Central memory CD8-positive, alpha-beta T cell (primary cell): Measurements from ENCODE around the gene STK32C.
A peak's percentile ranks its signal among the peaks of the same experiment; 100 is the strongest.

Experiments used
- ATAC-seq: fragments of 150-1000 bp; cut with Tn5 transposase; replicated peaks from 2 replicates; pipeline ENCODE4 v1.10.0; 2022; ENCODE audit warnings: mild to moderate bottlenecking, moderate FRiP score, moderate number of reproducible peaks; ENCODE audit not compliant: poor library complexity, severe bottlenecking; ENCODE audit errors: extremely low read depth
- DNase-seq, 2 donors: peaks; one replicate each; pipeline ENCODE4 v3.0.0; 2021; ENCODE audit warnings: low spot score in 2 of 2
- H3K27ac Mint-ChIP-seq: one replicate; pipeline ENCODE4 v1.8.0; 2022; ENCODE audit warnings: low read depth, mild to moderate bottlenecking, moderate library complexity, mixed read lengths
- H3K27me3 Mint-ChIP-seq: one replicate; pipeline ENCODE4 v1.8.0; 2022; ENCODE audit warnings: mixed read lengths
- H3K36me3 Mint-ChIP-seq: one replicate; pipeline ENCODE4 v1.8.0; 2022; ENCODE audit warnings: mild to moderate bottlenecking, moderate library complexity, mixed read lengths; ENCODE audit not compliant: insufficient read depth
- H3K4me1 Mint-ChIP-seq: one replicate; pipeline ENCODE4 v1.8.0; 2022; ENCODE audit warnings: mixed read lengths
- H3K4me3 Mint-ChIP-seq: one replicate; pipeline ENCODE4 v1.8.0; 2022; ENCODE audit warnings: mild to moderate bottlenecking, moderate library complexity, mixed read lengths
- H3K9me3 Mint-ChIP-seq: one replicate; pipeline ENCODE4 v1.8.0; 2022; ENCODE audit warnings: mixed read lengths

Gene STK32C

GRCh38 chr10:132184816-132185593 lies 122.7 kb downstream of the STK32C start:
- ATAC-seq: no peak
- H3K4me1 Mint-ChIP-seq: peaks cover 5% of the 10 kb centered on the region
- peaks cover 4% of the 10 kb centered on the region for H3K36me3 Mint-ChIP-seq
- peaks cover 56% of the 10 kb centered on the region for H3K27me3 Mint-ChIP-seq
- no peak for DNase-seq
- H3K27ac Mint-ChIP-seq: no peak overlapping the region
- peak overlapping the region; percentile 52 for H3K4me3 Mint-ChIP-seq
- no peaks in the 10 kb centered on the region for H3K9me3 Mint-ChIP-seq

DNA sequence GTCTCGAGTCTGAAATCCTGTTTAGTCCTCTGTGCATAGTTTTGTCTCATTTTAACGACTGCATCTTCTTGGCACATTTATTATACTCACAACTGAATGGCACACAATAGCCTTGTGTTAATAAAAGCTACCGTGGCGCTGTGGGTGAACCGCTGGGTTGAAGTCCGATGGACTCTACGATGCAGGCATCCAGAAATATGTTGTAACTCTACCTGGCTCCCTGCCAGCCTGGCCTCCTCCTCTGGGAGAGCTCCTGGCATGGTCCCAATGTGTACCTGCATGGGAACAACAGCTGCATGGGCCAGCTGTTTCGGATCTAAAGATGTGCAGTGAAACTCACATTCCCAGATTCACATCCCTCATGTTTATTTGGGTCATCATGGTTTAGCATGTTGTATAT lies 124.7 kb downstream of the STK32C start:
- no peak overlapping the region for H3K27ac Mint-ChIP-seq
- H3K4me1 Mint-ChIP-seq: peaks cover 5% of the 10 kb centered on the region
- H3K27me3 Mint-ChIP-seq: peaks cover 51% of the 10 kb centered on the region
- no peak overlapping the region for H3K4me3 Mint-ChIP-seq
- ATAC-seq (no peak), DNase-seq (no peak)
- no peaks in the 10 kb centered on the region for H3K9me3 Mint-ChIP-seq
- H3K36me3 Mint-ChIP-seq: peaks cover 1% of the 10 kb centered on the region

- H3K9me3 Mint-ChIP-seq: no peaks in the 10 kb centered on the region
- H3K27ac Mint-ChIP-seq: no peak overlapping the region
- DNase-seq (no peak), ATAC-seq (no peak)
- H3K27me3 Mint-ChIP-seq: peaks cover 52% of the 10 kb centered on the region
- H3K4me3 Mint-ChIP-seq: no peak overlapping the region
- peaks cover 3% of the 10 kb centered on the region for H3K36me3 Mint-ChIP-seq
- peaks cover 5% of the 10 kb centered on the region for H3K4me1 Mint-ChIP-seq
Observed at GRCh38 chr10:132182591-132182990, 125.2 kb downstream of the STK32C start.

GRCh38 chr10:132181691-132182425 lies 125.9 kb downstream of the STK32C start:
- DNase-seq: no peak
- no peaks in the 10 kb centered on the region for H3K9me3 Mint-ChIP-seq
- H3K27ac Mint-ChIP-seq: no peak overlapping the region
- peaks cover 3% of the 10 kb centered on the region for H3K36me3 Mint-ChIP-seq
- H3K4me1 Mint-ChIP-seq: peaks cover 5% of the 10 kb centered on the region
- no peak overlapping the region for H3K4me3 Mint-ChIP-seq
- ATAC-seq: no peak
- peaks cover 59% of the 10 kb centered on the region for H3K27me3 Mint-ChIP-seq

DNA sequence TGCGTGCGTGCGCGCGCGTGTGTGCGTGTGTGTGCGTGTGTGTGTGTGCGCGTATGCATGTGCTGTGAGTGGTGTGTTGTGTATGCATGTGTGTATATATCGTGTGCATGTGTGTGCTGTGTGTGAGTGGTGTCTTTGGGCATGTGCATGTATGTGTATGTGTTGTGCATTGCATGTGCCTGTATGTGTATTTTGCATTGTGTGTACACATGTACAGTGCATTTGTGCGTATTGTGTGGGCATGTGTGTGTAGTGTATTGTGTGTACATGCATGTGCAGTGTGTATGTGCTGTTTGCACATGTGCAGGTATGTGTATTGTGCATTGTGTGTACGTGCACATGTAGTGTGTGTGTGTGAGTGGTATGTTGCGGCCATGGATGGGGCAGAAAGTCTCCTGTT lies 127.0 kb downstream of the STK32C start:
- peaks cover 69% of the 10 kb centered on the region for H3K27me3 Mint-ChIP-seq
- ATAC-seq: no peak

DNA sequence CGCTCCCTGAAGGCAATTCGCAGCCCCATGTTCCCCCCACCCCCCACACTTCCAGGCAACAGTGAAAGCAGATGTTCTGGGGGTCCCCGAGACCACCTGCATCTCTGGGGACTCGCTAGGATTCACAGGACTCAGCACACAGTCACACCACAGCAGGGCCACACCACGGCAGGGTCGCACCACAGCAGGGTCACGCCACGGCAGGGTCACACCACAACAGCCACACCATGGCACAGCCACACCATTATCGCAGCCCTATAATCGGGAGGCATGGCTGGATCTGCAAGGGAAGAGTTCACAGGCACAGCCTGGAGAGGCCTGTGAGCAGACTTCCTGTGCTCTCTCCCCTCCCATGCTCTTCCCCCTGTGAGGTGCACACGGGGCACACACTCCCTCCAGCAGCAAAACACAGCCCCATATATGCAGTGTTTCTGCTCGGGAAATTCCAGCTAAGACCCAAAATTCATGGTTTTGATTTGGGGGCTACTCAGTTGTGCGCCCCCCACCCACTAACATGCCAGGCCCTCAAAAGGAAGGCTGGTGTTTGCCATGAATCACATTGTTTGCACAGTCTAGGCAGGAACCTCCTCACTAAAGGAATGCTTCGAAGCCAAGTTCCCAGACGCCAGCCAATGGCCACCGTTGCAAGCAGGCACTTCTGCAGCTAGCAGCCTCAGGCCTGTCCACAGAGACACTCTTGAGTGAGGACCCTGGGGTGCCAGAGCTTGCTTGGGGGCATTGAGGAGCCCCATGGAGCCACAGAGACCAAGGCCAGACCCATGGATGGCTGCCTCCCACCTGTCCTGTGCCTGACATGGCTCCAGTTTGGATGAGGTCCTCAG lies 128.0 kb downstream of the STK32C start:
- no peaks in the 10 kb centered on the region for H3K9me3 Mint-ChIP-seq
- H3K4me3 Mint-ChIP-seq: no peak overlapping the region
- ATAC-seq (no peak), DNase-seq (no peak)
- peaks cover 1% of the 10 kb centered on the region for H3K4me1 Mint-ChIP-seq
- peaks cover 2% of the 10 kb centered on the region for H3K36me3 Mint-ChIP-seq
- no peak overlapping the region for H3K27ac Mint-ChIP-seq
- peaks cover 62% of the 10 kb centered on the region for H3K27me3 Mint-ChIP-seq

More for the DNA sequence above, 127.0 kb downstream of the STK32C start:
- H3K9me3 Mint-ChIP-seq: no peaks in the 10 kb centered on the region
- H3K4me3 Mint-ChIP-seq: no peak overlapping the region
- peaks cover 5% of the 10 kb centered on the region for H3K4me1 Mint-ChIP-seq
- H3K27ac Mint-ChIP-seq: no peak overlapping the region
- no peak for DNase-seq
- peaks cover 2% of the 10 kb centered on the region for H3K36me3 Mint-ChIP-seq

GRCh38 chr10:132178672-132179545 lies 128.8 kb downstream of the STK32C start:
- Mint-ChIP-seq H3K36me3 (peaks cover 2% of the 10 kb centered on the region), H3K4me1 (no peaks in the 10 kb centered on the region), H3K4me3 (no peak overlapping the region), H3K27ac (no peak overlapping the region), H3K27me3 (peaks cover 54% of the 10 kb centered on the region), H3K9me3 (no peaks in the 10 kb centered on the region)
- no peak for DNase-seq
- ATAC-seq: no peak

GRCh38 chr10:132178046-132178445 lies 129.7 kb downstream of the STK32C start:
- Mint-ChIP-seq H3K4me3 (no peak overlapping the region), H3K36me3 (peaks cover 3% of the 10 kb centered on the region)
- ATAC-seq: no peak

DNA sequence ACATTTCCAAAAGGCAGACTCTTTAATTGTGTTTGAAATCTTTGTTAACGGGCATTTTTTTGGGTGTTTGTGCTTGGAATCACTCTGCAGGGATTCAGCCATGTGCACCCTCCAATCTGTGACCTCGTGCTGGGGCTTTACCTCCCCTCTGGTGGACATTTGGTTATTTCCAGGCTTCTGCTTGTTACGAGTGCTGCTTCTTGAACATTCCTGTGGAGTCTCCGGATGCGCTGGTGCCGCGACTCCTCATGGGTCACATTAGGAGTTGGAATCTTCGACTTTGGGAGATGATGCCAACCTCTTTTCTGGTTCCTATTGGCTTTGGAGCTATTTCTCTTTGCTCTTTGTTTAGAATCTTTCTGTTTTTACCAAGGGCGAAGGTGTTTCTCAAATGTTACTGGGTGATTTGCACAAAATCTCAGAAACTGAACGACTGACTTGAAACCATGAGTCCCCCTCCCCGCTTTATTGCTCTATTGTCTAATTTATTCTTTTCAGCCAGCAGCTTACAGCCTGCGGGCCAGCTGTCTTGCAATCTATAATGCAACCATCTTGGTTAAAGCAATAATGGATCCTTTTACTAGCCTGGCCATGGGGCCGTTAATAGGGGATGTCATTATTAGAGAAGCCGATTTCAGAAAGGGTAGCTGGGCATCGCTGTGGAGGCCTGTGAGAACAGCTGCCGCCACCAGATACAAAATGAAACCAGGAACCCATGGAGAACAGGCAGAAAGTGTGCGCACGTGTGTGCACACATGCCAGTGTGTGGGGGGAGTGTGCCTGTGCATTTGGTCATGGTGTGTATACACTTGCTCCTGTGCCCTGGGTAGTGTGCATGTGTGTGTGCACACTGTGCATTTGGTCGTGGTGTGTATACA lies 130.9 kb downstream of the STK32C start:
- ATAC-seq (no peak), DNase-seq (no peak)
- Mint-ChIP-seq H3K4me3 (no peak overlapping the region), H3K4me1 (peaks cover 8% of the 10 kb centered on the region), H3K36me3 (peaks cover 3% of the 10 kb centered on the region), H3K27ac (no peak overlapping the region), H3K9me3 (peaks cover 7% of the 10 kb centered on the region), H3K27me3 (peaks cover 36% of the 10 kb centered on the region)

More at GRCh38 chr10:132178046-132178445, 129.7 kb downstream of the STK32C start:
- Mint-ChIP-seq H3K27me3 (peaks cover 45% of the 10 kb centered on the region), H3K4me1 (peaks cover 7% of the 10 kb centered on the region), H3K9me3 (peaks cover 7% of the 10 kb centered on the region), H3K27ac (no peak overlapping the region)
- no peak for DNase-seq

DNA sequence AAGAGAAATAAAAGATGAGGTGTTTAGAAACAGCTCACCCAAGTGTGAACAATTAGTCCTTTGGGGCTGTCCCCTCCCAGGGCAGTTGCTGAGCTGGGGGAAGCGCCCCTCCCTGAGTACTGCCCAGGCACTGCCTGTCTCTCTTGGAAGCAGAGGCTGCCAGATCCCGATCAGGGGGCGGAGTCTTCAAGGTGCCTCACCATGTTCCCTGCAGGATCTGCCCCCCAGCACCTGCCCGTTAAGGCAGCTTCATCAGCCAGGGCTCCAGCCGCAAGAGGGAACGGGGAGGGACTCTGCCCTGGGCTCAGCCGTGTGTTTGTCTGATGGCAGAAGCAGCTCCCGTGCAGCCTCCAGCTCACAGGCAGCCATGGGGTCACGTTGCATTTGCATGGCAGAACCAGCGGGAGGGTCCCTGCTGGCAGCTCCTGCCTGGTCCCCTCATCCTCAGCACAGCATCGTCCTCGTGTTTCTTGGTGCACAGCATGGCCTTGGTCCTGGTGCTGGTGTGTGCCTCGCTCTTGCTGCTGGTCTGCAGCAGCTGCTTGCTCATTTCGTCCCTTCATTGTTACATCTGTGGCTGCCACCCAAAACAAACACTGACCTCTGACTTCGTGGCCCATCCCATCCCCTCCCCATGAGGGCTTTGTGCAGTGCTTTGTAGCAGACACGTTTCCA lies 131.7 kb downstream of the STK32C start:
- DNase-seq (no peak), ATAC-seq (no peak)
- peaks cover 8% of the 10 kb centered on the region for H3K4me1 Mint-ChIP-seq
- H3K36me3 Mint-ChIP-seq: peaks cover 3% of the 10 kb centered on the region
- no peak overlapping the region for H3K27ac Mint-ChIP-seq
- H3K4me3 Mint-ChIP-seq: no peak overlapping the region
- peaks cover 7% of the 10 kb centered on the region for H3K9me3 Mint-ChIP-seq
- peaks cover 36% of the 10 kb centered on the region for H3K27me3 Mint-ChIP-seq

GRCh38 chr10:132175408-132175807 lies 132.3 kb downstream of the STK32C start:
- ATAC-seq (no peak), DNase-seq (no peak)
- H3K36me3 Mint-ChIP-seq: peaks cover 3% of the 10 kb centered on the region
- H3K9me3 Mint-ChIP-seq: peaks cover 7% of the 10 kb centered on the region
- no peak overlapping the region for H3K4me3 Mint-ChIP-seq
- H3K27me3 Mint-ChIP-seq: peaks cover 36% of the 10 kb centered on the region
- peaks cover 8% of the 10 kb centered on the region for H3K4me1 Mint-ChIP-seq
- H3K27ac Mint-ChIP-seq: no peak overlapping the region
